ENCODE data around the gene RNF224.

RNF224 gene

GRCh38 chr9:137250329-137251193, 23.3 kb downstream of the RNF224 start:
- Histone ChIP-seq H3K9ac (ENCODE audit: insufficient read length) (no peak overlapping the region), H3K27ac (no peak overlapping the region), H3K36me3 (ENCODE audit: insufficient read depth, low read length) (no peaks in the 10 kb centered on the region), H3K9me3 (ENCODE audit: low read depth, low read length) (no peaks in the 10 kb centered on the region), H3K4me3 (no peak overlapping the region)
- TF ChIP-seq FOXP2 (optimal IDR thresholded peaks at IDR 0.05; ENCODE audit: control extremely low read depth, extremely low read length, insufficient read depth) (no peak), POLR2AphosphoS5 (IDR thresholded peaks at IDR 0.05; ENCODE audit: borderline replicate concordance, low read depth, low read length) (no peak), EZH2 (IDR thresholded peaks at IDR 0.05) (no peak)
- DNase-seq (ENCODE audit: low read depth, low spot score): no peak

GRCh38 chr9:137251194-137251461, 23.8 kb downstream of the RNF224 start, which contains the start of gene STPG3:
TSS of gene STPG3 (plus strand) at chr9:137251286. CDS start at chr9:137251287, 1 bp downstream.
- H3K36me3 ChIP-seq (ENCODE audit: insufficient read depth, low read length): peaks cover under 1% of the 10 kb centered on the region; the same call in 1 of the 2 replicates
- H3K9ac ChIP-seq (ENCODE audit: insufficient read length): no peak within 1 kb of the TSS
- DNase-seq (ENCODE audit: low read depth, low spot score): no peak
- no peaks in the 10 kb centered on the region for H3K9me3 ChIP-seq (ENCODE audit: low read depth, low read length)
- H3K4me3 ChIP-seq: no peak within 1 kb of the TSS
- no peak for TF ChIP-seq POLR2AphosphoS5 (IDR thresholded peaks at IDR 0.05; ENCODE audit: borderline replicate concordance, low read depth, low read length)
- no peak for TF ChIP-seq FOXP2 (optimal IDR thresholded peaks at IDR 0.05; ENCODE audit: control extremely low read depth, extremely low read length, insufficient read depth)
- TF ChIP-seq EZH2 (IDR thresholded peaks at IDR 0.05): no peak
- H3K27ac ChIP-seq: no peak within 1 kb of the TSS

DNA sequence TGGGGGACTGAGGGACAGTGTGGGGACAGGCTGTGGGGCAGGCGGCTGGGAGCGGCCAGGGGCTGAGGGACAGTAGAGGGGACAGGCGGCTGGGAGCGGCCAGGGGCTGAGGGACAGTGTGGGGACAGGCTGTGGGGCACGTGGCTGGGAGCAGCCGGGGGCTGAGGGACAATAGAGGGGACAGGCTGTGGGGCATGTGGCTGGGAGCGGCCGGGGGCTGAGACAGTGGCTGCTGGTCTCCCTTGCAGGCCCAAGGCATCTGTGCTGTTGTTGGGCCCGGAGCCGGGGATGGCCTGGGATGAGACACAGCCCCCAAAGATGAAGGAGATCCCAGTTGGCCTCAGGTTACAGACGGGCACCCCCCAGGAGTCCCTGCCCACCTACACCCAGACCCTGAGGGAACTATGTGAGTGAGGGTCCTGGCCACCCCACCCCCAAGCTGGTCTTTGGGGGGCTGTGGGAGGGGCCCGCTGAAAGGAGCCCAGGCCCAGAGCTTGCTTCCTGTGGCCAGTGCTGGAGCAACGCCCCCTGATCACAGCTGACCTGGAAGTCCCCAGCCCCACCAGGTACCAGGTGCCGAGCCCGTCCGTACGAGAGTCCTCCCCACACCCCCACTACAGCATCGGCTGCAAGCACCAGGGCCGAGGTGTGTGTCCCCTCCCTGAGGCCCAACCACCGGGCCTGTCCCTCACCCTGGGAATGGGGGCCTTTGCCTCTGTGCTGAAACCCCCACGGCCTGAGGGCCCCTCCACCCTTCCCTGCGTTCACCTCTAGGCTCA, 24.4 kb downstream of the RNF224 start:
- Histone ChIP-seq H3K36me3 (ENCODE audit: insufficient read depth, low read length) (peaks cover 6% of the 10 kb centered on the region; the same call in 1 of the 2 replicates), H3K9ac (ENCODE audit: insufficient read length) (no peak overlapping the region), H3K9me3 (ENCODE audit: low read depth, low read length) (no peaks in the 10 kb centered on the region), H3K27ac (no peak overlapping the region), H3K4me3 (no peak overlapping the region)
- TF ChIP-seq POLR2AphosphoS5 (IDR thresholded peaks at IDR 0.05; ENCODE audit: borderline replicate concordance, low read depth, low read length) (no peak), FOXP2 (optimal IDR thresholded peaks at IDR 0.05; ENCODE audit: control extremely low read depth, extremely low read length, insufficient read depth) (no peak), EZH2 (IDR thresholded peaks at IDR 0.05) (no peak)
- DNase-seq (ENCODE audit: low read depth, low spot score): no peak

- Histone ChIP-seq H3K36me3 (ENCODE audit: insufficient read depth, low read length) (peaks cover 11% of the 10 kb centered on the region; the same call in 1 of the 2 replicates), H3K9me3 (ENCODE audit: low read depth, low read length) (no peaks in the 10 kb centered on the region), H3K4me3 (no peak overlapping the region), H3K9ac (ENCODE audit: insufficient read length) (no peak overlapping the region), H3K27ac (no peak overlapping the region)
- TF ChIP-seq EZH2 (IDR thresholded peaks at IDR 0.05) (no peak), POLR2AphosphoS5 (IDR thresholded peaks at IDR 0.05; ENCODE audit: borderline replicate concordance, low read depth, low read length) (no peak), FOXP2 (optimal IDR thresholded peaks at IDR 0.05; ENCODE audit: control extremely low read depth, extremely low read length, insufficient read depth) (no peak)
- no peak for DNase-seq (ENCODE audit: low read depth, low spot score)
Measured at GRCh38 chr9:137252555-137253506, 25.5 kb downstream of the RNF224 start.

DNA sequence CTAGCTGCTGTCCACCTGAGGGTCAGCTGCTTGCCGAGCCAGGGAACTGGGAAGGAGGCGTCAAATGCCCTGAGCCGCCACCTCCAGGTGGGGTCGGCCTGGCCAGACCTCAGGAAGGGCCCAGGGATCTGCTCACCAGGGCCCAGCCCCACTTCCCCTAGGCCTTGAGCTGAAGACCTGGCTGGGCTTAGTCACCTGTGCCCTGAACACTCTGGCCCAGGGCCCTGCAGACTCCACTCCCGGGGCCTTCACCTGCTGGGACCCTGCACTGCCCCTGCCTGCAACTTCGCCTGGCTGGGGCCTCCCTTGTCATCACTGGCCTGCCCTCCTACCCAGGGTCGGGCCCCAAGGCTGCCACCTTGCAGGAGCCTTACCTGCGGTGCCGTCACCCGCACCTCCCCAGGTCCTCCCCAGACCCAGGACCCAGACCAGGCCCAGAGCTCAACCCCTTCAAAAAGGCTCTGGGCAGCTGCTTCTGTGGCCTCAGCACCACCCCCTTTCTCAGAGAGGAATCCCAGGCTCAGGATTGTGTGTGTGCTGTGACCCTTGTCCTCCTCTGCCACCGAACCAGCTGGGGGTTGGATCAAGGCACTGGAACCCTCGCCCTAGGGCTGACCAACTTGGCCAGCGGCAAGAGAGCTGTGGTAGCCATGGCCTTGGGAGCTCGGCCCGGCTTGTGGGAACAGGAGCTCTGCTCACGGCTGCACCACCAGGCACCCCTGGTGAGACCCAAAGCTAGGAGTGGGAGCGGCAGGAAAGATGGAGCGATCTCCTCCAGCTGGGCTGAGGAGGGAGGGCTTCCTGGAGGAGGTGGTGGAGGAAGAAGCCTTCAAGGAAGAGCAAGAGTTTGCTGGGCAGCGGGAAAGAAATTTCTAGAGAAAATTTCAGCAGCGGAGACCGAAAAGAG, 26.7 kb downstream of the RNF224 start:
- peaks cover 22% of the 10 kb centered on the region for H3K36me3 ChIP-seq (ENCODE audit: insufficient read depth, low read length)
- H3K9ac ChIP-seq (ENCODE audit: insufficient read length): peak overlapping the region; percentile 79
- no peak overlapping the region; the same call in 1 of the 2 replicates for H3K27ac ChIP-seq
- peak overlapping the region; percentile 88 for H3K4me3 ChIP-seq
- TF ChIP-seq POLR2AphosphoS5 (IDR thresholded peaks at IDR 0.05; ENCODE audit: borderline replicate concordance, low read depth, low read length) (no peak), FOXP2 (optimal IDR thresholded peaks at IDR 0.05; ENCODE audit: control extremely low read depth, extremely low read length, insufficient read depth) (no peak), EZH2 (IDR thresholded peaks at IDR 0.05) (no peak)
- H3K9me3 ChIP-seq (ENCODE audit: low read depth, low read length): no peaks in the 10 kb centered on the region
- no peak for DNase-seq (ENCODE audit: low read depth, low spot score)

DNA sequence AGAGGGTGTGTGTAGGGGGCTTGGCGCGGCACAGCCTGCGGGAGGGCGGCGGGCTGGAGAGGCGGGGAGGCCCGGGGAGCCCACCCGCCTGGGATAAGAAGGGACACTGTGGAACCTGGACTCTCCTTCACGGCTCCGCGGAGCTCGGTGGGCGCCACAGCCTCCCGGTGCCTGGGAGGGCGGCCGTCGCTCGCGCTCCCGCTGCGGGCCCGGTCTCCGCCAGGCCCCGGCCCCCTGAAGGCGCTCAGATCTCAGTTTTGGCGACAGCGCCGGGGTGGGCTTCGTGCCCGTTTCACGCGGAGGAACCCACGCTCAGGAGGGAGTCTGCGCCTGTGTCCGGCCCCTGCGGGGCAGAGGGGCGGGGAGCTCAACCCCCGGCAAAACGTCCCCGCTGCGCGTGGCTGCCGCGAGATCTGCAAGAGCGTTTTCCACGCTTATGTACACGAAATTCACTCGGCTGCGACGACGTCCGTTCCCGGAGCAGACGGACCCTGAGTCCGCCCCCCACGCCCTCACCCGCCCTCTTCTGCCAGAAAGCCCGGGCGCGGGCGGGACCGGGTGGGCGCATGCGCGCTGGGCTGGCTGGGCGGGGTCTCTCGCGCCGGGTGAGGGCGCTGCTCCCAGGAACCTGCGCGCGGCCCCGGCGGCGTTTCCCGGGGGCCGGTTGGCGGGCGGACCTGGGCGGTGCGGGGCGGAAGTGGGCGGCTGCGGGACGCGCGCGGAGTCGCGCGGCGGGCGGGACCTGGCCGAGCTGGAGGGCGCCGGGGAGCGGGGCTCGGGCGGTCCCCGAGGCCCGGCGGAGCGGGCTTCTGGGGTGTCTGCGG, 27.5 kb downstream of the RNF224 start, which contains the start of gene NELFB:
Gene NELFB (plus strand): TSS at position 704 of the 824 bp plus-strand sequence.
- TF ChIP-seq POLR2AphosphoS5 (IDR thresholded peaks at IDR 0.05; ENCODE audit: borderline replicate concordance, low read depth, low read length): peak; percentile 94
- no peak for TF ChIP-seq FOXP2 (optimal IDR thresholded peaks at IDR 0.05; ENCODE audit: control extremely low read depth, extremely low read length, insufficient read depth)
- Histone ChIP-seq H3K4me3 (peak within 1 kb of the TSS; percentile 88), H3K9ac (ENCODE audit: insufficient read length) (peak within 1 kb of the TSS; percentile 91), H3K27ac (peak within 1 kb of the TSS; percentile 56; the same call in 1 of the 2 replicates), H3K36me3 (ENCODE audit: insufficient read depth, low read length) (peaks cover 25% of the 10 kb centered on the region), H3K9me3 (ENCODE audit: low read depth, low read length) (no peaks in the 10 kb centered on the region)
- no peak for DNase-seq (ENCODE audit: low read depth, low spot score)

Measured in SK-N-MC (cell line).